ENCODE measurements around the gene MYH3. TPM values are rescaled to one million over a fixed set of nuclear protein-coding genes. Genes with fewer than 3 reads are reported as not detected.

The MYH3 gene
- total and polyA plus RNA-seq, 8 donors = 0.45 to 8.3 (median 3.2) TPM

DNA sequence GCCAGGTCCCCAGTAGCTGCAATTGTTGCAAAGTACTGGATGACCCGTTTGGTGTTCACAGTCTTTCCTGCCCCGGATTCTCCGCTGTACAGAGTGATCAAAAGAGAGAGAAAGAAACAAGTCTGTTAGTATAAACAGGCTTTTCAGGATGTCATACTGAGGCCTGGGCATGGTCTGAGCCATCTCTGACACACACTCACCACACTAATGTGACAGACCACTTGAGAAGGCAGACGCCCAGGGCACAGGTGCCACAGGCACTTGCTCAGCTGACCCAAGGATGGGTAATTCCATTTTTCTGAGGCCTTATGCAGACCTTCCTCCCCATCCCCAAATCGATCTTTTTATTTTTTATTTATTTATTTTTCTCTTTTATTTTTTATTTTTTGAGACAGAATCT, 7.5 kb downstream of the MYH3 start:
- no peak overlapping the region for H3K27ac ChIP-seq
- peaks cover 0 to 6% (median 2%) of the 10 kb centered on the region in 4 donors for H3K4me1 ChIP-seq
- no peak for DNase-seq
- H3K27me3 ChIP-seq = no peaks in the 10 kb centered on the region
- peaks cover 8 to 22% (median 13%) of the 10 kb centered on the region in 4 donors for H3K36me3 ChIP-seq
- WGBS, 5 donors = 87 to 94% (median 93%) methylated on average over 5 of the region's 5 CpGs
- TF ChIP-seq EP300 (IDR thresholded peaks at IDR 0.05) (no peak), POLR2A (IDR thresholded peaks at IDR 0.05) (no peak), POLR2AphosphoS5 (IDR thresholded peaks at IDR 0.05) (no peak)
- TF ChIP-seq, protein P1, sequence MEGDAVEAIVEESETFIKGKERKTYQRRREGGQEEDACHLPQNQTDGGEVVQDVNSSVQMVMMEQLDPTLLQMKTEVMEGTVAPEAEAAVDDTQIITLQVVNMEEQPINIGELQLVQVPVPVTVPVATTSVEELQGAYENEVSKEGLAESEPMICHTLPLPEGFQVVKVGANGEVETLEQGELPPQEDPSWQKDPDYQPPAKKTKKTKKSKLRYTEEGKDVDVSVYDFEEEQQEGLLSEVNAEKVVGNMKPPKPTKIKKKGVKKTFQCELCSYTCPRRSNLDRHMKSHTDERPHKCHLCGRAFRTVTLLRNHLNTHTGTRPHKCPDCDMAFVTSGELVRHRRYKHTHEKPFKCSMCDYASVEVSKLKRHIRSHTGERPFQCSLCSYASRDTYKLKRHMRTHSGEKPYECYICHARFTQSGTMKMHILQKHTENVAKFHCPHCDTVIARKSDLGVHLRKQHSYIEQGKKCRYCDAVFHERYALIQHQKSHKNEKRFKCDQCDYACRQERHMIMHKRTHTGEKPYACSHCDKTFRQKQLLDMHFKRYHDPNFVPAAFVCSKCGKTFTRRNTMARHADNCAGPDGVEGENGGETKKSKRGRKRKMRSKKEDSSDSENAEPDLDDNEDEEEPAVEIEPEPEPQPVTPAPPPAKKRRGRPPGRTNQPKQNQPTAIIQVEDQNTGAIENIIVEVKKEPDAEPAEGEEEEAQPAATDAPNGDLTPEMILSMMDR (IDR thresholded peaks at IDR 0.05) = no peak
- no peak overlapping the region for H3K4me3 ChIP-seq
- intact Hi-C loops (cut with DNase I; ENCODE audit: low total_unique reads) = loop anchor here (10.0 kb wide), 1 partner anchor 195 kb away; no protein-coding TSS in a partner anchor
- no peaks in the 10 kb centered on the region for H3K9me3 ChIP-seq

DNA sequence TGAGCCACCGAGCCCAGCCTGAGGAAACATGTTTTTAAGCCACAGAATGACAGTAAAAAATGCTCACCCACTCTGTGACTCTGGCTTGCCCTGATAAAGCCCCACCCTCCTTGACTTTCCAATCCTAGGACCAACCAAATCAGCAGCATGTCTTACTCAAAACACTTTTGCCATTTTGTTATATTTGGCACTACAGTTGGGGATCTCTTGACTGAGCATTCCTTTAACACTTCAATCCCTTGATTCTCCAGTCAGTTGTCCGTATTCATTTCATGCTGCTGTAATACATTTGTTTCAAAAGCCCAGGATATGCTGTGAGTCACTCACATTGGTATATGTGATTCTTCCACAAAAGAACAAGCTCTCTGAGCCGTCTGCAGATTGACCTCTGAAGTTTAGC, 8.2 kb downstream of the MYH3 start:
- H3K9me3 ChIP-seq = no peaks in the 10 kb centered on the region
- H3K27ac ChIP-seq = no peak overlapping the region
- intact Hi-C loops (cut with DNase I; ENCODE audit: low total_unique reads) = loop anchor here (10.0 kb wide), 1 partner anchor 196 kb away; no protein-coding TSS in a partner anchor
- peaks cover 0 to 6% (median 2%) of the 10 kb centered on the region in 4 donors for H3K4me1 ChIP-seq
- WGBS, 5 donors = 79 to 86% (median 81%) methylated on average over 3 of the region's 3 CpGs
- TF ChIP-seq POLR2AphosphoS5 (IDR thresholded peaks at IDR 0.05) = no peak
- TF ChIP-seq, protein P1 (IDR thresholded peaks at IDR 0.05) = no peak
- no peak for DNase-seq
- no peaks in the 10 kb centered on the region for H3K27me3 ChIP-seq
- peaks cover 8 to 29% (median 16%) of the 10 kb centered on the region in 4 donors for H3K36me3 ChIP-seq
- H3K4me3 ChIP-seq = no peak overlapping the region

DNA sequence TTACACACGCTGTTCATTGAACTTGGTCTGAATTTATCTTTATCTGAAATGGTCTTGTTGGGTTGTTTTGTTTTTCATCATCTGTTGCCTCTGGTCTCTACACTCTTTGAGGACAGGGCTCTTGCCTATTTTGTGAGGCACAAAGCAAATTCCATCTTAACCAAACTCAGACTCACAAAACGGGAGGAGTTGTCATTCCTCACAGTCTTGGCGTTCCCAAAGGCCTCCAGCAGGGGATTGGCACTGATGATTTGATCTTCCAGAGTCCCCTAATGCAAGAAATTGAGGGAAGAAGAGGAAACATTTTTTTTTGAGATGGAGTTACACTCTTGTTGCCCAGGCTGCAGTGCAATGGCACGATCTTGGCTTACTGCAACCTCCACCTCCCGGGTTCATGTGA, 8.7 kb downstream of the MYH3 start:
- Histone ChIP-seq H3K4me1 (peaks cover 0 to 6% (median 2%) of the 10 kb centered on the region in 4 donors), H3K27me3 (no peaks in the 10 kb centered on the region), H3K4me3 (no peak overlapping the region), H3K27ac (no peak overlapping the region), H3K9me3 (no peaks in the 10 kb centered on the region), H3K36me3 (peaks cover 8 to 34% (median 16%) of the 10 kb centered on the region in 4 donors)
- TF ChIP-seq POLR2AphosphoS5 (IDR thresholded peaks at IDR 0.05) = no peak
- no peak for TF ChIP-seq POLR2A (IDR thresholded peaks at IDR 0.05)
- TF ChIP-seq EP300 (IDR thresholded peaks at IDR 0.05) = no peak
- TF ChIP-seq, protein P1 (IDR thresholded peaks at IDR 0.05) = no peak
- intact Hi-C loops (cut with DNase I; ENCODE audit: low total_unique reads) = loop anchor here (10.0 kb wide), 1 partner anchor 196 kb away; no protein-coding TSS in a partner anchor
- 93 to 95% (median 94%) methylated on average over 5 of the region's 5 CpGs for WGBS, 5 donors
- DNase-seq = no peak

DNA sequence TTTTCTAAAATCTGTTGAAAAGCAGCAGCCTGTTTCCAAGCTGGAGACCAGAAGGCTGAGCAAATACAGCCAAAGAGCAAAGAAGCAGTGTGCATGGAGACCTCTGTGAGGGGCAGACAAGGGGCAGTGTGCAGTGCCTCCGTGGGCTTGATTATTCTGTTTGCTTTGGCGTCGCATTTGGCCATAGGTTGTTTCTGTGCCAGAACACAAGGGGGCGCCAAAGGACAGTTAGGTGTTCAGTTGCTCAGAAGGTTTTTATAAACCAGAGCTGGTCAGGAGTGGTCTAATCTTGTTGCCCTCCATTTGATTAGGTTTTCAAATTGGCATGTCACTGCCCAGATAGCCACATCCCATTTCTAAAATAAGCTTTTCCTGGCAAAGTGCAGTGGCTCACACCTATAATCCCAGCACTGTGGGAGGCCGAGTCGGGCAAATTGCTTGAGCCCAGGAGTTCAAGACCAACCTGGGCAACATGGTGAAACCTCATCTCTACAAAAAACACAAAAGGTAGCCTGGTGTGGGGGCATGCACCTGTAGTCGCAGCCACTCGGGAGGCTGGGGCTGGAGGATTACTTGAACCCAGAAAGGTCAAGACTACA, 10.6 kb downstream of the MYH3 start:
- H3K9me3 ChIP-seq = no peaks in the 10 kb centered on the region
- H3K27me3 ChIP-seq = no peaks in the 10 kb centered on the region
- H3K27ac ChIP-seq = no peak overlapping the region
- intact Hi-C loops (cut with DNase I; ENCODE audit: low total_unique reads) = loop anchor here (10.0 kb wide), 1 partner anchor 198 kb away; no protein-coding TSS in a partner anchor
- H3K36me3 ChIP-seq = peaks cover 8 to 53% (median 34%) of the 10 kb centered on the region in 4 donors
- H3K4me3 ChIP-seq = no peak overlapping the region
- TF ChIP-seq EP300 (IDR thresholded peaks at IDR 0.05) = no peak
- TF ChIP-seq, protein P1 (IDR thresholded peaks at IDR 0.05) = peak in 5 of 7 experiments; percentile 74 to 84 (median 78)
- DNase-seq = peak; percentile 82 to 93
- WGBS, 5 donors = 33 to 45% (median 41%) methylated on average over 8 of the region's 8 CpGs
- peaks cover 0 to 6% (median 2%) of the 10 kb centered on the region in 4 donors for H3K4me1 ChIP-seq
